Esophagus mucosa (tissue), 1 donor: ENCODE measurements around the gene UBA52. TPM values are rescaled to one million over a fixed set of nuclear protein-coding genes. Genes with fewer than 3 reads are reported as not detected.
"Not testable (repeated sequence)": the region's sequence is repeated elsewhere in the genome, so short reads cannot be mapped to it uniquely, and the experiment has no call there.

Source experiments
- ATAC-seq: fragments of 200-7000 bp; cut with Tn5 transposase; one replicate; pipeline ENCODE4 v1.9.1; 2020
- total RNA-seq: library from RNA; stranded (reverse); gene quantifications from one replicate; pipeline ENCODE4 v1.2.4, GENCODE V29; 2023
- donor health status: DM: yes; HTN: yes; CAD: no.

Gene UBA52
- 1,224 TPM for total RNA-seq

GRCh38 chr19:18571564-18572344 is at the start of gene UBA52:
UBA52 (plus strand) TSS chr19:18571857; CDS start chr19:18573301, 1,444 bp downstream.
- peak; percentile 95 for ATAC-seq

GRCh38 chr19:18522124-18522861 is 49.4 kb upstream of the UBA52 start:
- peak; percentile 92 for ATAC-seq

- ATAC-seq: not testable (repeated sequence)
These were observed 48.7 kb upstream of the UBA52 start for GRCh38 chr19:18522862-18523440.

GRCh38 chr19:18523841-18524240 is 47.8 kb upstream of the UBA52 start:
- ATAC-seq: no peak

DNA sequence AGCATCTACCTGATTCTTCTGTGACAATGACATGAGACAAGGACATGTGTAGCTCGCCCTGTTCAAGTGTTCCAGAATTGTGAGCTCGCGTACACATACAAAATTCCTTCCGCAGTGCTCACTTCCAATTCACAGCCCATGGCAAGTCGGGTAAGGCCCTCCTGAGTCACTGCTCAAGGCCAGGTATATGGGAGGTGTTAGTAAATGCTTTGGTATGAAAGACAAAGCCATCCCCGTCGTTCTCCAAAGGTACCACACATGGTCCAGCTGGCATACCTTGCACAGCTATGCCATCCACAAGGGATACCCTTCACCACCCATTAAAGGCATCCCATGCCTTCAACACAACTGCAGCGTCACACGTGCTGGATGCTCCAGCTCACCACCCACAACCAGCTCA is 45.3 kb upstream of the UBA52 start:
- peak; percentile 2 for ATAC-seq

- peak; percentile 7 for ATAC-seq
These were observed 41.9 kb upstream of the UBA52 start for GRCh38 chr19:18529782-18530181.

GRCh38 chr19:18531485-18531884 is 40.2 kb upstream of the UBA52 start:
- no peak for ATAC-seq

- no peak for ATAC-seq
These were observed 39.3 kb upstream of the UBA52 start for GRCh38 chr19:18532168-18532890.

- no peak for ATAC-seq
These were observed 38.6 kb upstream of the UBA52 start for GRCh38 chr19:18533058-18533457.

- ATAC-seq: no peak
These were observed 35.2 kb upstream of the UBA52 start for GRCh38 chr19:18536475-18536874.

GRCh38 chr19:18537431-18537830 is 34.2 kb upstream of the UBA52 start:
- ATAC-seq: peak; percentile 5

DNA sequence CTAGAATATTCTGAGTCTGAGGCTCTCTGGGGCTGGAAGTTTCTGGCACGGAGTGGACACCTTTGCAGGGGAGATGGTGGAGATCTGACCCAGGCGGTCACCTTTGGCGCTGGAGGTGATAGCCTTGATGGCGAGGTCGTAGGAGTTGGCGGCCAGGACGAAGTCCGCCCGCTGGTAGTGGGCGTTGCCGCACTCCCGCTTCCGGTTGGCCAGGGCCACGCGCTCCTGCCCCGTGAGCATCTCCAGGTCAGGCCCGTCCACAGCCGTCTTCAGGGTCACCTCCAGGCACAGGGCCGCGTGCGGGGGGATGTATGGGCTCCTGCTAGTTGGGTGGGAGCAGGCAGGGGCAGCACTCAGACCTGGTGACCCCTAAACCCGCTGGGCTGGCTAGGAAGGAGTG is 33.5 kb upstream of the UBA52 start:
- no peak for ATAC-seq

DNA sequence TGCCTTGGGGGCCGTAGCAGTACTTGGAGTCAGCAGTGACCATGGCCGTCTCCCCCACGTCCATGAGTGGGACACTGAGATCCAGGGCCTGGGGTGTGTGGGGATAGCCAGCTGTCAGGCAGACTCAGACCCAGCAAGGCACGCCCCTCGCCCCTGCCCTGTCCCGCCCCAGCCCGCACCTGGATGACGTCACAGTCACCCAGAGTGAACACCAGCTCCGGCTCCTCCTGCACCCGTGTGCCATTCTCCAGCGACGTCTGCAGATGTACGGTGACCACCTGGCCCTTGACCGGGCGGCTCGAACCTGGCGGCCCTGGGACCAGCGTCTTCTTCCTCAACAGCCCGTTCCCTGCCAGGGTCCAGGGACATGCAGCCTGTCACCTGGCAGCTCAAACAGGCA is 32.3 kb upstream of the UBA52 start:
- ATAC-seq: no peak

- ATAC-seq: not testable (repeated sequence)
These were observed 31.5 kb upstream of the UBA52 start for GRCh38 chr19:18540200-18540599.

- ATAC-seq: peak; percentile 56
These were observed 30.2 kb upstream of the UBA52 start for GRCh38 chr19:18541258-18541991.

DNA sequence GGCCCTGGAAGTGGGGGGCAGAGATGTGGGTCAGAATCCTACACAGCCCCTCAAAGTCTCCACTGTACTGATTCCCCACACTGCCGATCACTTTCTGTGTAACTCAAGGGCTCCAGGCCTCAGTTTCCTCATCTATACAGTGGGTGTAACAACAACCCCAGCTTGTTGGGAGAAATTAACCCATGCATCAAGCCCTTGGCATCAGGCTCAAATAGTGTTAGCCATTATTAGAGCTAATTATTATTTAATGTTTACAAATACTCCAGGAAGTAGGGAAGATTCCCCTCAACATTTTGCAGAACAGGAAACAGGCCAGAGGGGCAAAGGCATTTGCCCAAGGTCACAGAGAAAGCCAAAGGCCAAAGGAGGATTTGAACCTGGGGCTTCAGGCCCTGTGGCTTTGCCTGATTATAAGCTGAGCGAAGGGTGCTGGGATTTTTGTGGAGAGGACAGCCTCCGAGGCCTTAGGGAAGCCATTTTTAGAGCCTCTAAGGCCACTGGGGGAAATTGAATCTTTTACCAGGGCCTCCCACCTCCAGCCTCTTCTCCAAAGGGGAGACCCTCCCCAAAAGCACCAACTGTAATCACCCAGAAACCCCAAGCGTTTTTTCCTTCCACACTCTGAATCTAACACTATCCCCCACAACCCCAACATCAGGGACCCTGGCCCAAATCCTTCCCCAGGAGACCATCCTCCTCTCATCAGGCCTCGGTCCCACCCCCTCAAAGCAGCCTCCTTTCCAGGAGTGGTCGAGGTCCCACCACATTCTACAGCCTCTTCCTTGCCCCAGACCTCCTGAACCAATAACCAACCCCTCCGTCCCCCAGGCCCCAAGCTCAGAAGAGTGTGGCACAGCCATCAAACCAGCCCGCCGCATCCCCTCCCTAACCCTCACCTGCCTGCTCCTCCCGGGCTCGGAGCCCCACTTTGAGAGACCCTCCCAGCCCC is 29.4 kb upstream of the UBA52 start:
- no peak for ATAC-seq

DNA sequence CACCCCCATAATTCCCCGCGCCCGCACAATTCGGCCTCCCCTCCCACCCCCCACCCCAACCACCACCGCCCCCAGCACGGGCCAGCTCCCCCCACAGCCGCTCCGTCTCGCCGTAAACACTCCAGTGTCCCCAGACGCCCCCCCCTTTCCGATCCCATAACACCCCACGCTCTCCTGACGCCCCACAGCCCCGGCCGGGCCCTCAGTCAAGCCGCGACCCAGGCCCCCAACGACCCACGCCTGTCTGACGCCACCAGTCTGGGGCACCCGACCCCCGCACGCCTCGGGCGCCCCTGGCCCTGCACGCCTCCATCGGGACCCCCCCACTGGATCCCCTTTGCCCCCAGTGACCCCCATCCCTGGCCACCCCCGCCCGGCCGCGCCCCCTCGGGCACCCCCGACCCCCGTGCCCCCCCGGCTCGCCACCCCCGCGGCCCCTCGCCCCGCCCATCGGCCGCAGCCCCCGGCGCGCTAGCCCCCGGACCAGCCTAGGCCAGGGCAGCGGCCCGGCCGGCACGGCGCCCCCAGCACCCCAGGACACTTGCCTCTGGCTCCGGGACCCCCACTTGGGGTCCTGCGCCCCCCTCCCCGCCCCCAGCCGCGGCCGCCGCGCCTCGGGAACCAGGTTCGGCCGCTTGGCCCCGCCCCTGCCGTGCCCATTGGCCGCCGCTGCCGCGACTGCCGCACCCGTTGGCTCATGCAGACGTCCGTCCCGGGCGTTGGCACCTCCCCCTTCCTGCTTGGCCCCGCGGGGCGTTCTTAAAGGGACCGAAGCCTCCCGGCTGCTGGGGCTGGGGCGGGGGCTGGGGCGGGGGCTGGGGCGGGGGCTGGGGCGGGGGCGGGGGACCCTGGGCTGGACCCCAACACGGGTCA is 28.5 kb upstream of the UBA52 start, which contains the start of gene FKBP8:
Gene FKBP8 (minus strand): TSS at position 633 of the 873 bp plus-strand sequence. CDS start 1,603 bp downstream, outside the sequence.
- peak; percentile 94 for ATAC-seq

GRCh38 chr19:18543814-18544475 is 27.7 kb upstream of the UBA52 start:
- ATAC-seq: peak; percentile 81

GRCh38 chr19:18551631-18552030 is 20.0 kb upstream of the UBA52 start:
- no peak for ATAC-seq
